ENCODE data around the gene FOXS1. TPM values are rescaled to one million over a fixed set of nuclear protein-coding genes. Genes with fewer than 3 reads are reported as not detected.

The FOXS1 gene
- total RNA-seq, 2 experiments from 2014 or later: not detected

Small RNAs within 50 kb of the gene (small RNA-seq; reads per million reads assigned to genes)
- gene AL160175.1: not detected

Other genes with a start within 250 kb of the FOXS1 start
- gene ID1, start 240.3 kb downstream of the FOXS1 start, total RNA-seq (2014; rRNA removed; shearing (Covaris generic)): 3.3 and 4.7 TPM in 2 replicates
- gene ID1, start 240.3 kb downstream of the FOXS1 start, total RNA-seq (2022): 2.0 and 3.6 TPM in 2 replicates
- not detected in 2 replicates for gene COX4I2, start 207.7 kb downstream of the FOXS1 start, total RNA-seq (2014; rRNA removed; shearing (Covaris generic))
- not detected in 2 replicates for gene COX4I2, start 207.7 kb downstream of the FOXS1 start, total RNA-seq (2022)
- 83.2 and 88.8 TPM in 2 replicates for gene BCL2L1, start 122.7 kb downstream of the FOXS1 start, total RNA-seq (2014; rRNA removed; shearing (Covaris generic))
- gene BCL2L1, start 122.7 kb downstream of the FOXS1 start, total RNA-seq (2022): 64.2 and 71.5 TPM in 2 replicates
- gene TPX2, start 106.3 kb downstream of the FOXS1 start, total RNA-seq (2014; rRNA removed; shearing (Covaris generic)): 121 and 134 TPM in 2 replicates
- gene TPX2, start 106.3 kb downstream of the FOXS1 start, total RNA-seq (2022): 173 and 183 TPM in 2 replicates
- gene MYLK2, start 26.2 kb downstream of the FOXS1 start, total RNA-seq (2014; rRNA removed; shearing (Covaris generic)): 0.69 and 0.75 TPM in 2 replicates
- gene MYLK2, start 26.2 kb downstream of the FOXS1 start, total RNA-seq (2022): 0.61 and 0.67 TPM in 2 replicates
- gene DUSP15, start 24.9 kb upstream of the FOXS1 start, total RNA-seq (2014; rRNA removed; shearing (Covaris generic)): 0.19 and 1.5 TPM in 2 replicates
- 0.61 TPM in 1 of 2 replicates, not detected in the other for gene DUSP15, start 24.9 kb upstream of the FOXS1 start, total RNA-seq (2022)
- gene TTLL9, start 25.0 kb upstream of the FOXS1 start, total RNA-seq (2014; rRNA removed; shearing (Covaris generic)): not detected in 2 replicates
- gene TTLL9, start 25.0 kb upstream of the FOXS1 start, total RNA-seq (2022): not detected in 2 replicates
- 9.7 and 11.2 TPM in 2 replicates for gene PDRG1, start 106.4 kb upstream of the FOXS1 start, total RNA-seq (2014; rRNA removed; shearing (Covaris generic))
- 19.7 and 22.5 TPM in 2 replicates for gene PDRG1, start 106.4 kb upstream of the FOXS1 start, total RNA-seq (2022)
- 0.08 TPM in 1 of 2 replicates, not detected in the other for gene XKR7, start 122.5 kb upstream of the FOXS1 start, total RNA-seq (2014; rRNA removed; shearing (Covaris generic))
- 0.06 TPM in 1 of 2 replicates, not detected in the other for gene XKR7, start 122.5 kb upstream of the FOXS1 start, total RNA-seq (2022)
- not detected in 2 replicates for gene CCM2L, start 164.8 kb upstream of the FOXS1 start, total RNA-seq (2014; rRNA removed; shearing (Covaris generic))
- 0.92 and 1.4 TPM in 2 replicates for gene CCM2L, start 164.8 kb upstream of the FOXS1 start, total RNA-seq (2022)
- gene HCK, start 206.6 kb upstream of the FOXS1 start, total RNA-seq (2014; rRNA removed; shearing (Covaris generic)): 0.19 TPM in 1 of 2 replicates, not detected in the other
- gene HCK, start 206.6 kb upstream of the FOXS1 start, total RNA-seq (2022): 2.2 and 3.2 TPM in 2 replicates